H1 (cell line): ENCODE data around the gene HOXD12. TPM values are rescaled to one million over a fixed set of nuclear protein-coding genes. Genes with fewer than 3 reads are reported as not detected.
A peak's percentile ranks its signal among the peaks of the same experiment; 100 is the strongest.

ENCODE experiments used
- CTCF ChIA-PET: fragments of 300-600 bp; sonication (Branson Sonifier 250); formaldehyde crosslinking; loops from one replicate; lab custom pipeline; 2021; ENCODE audit not compliant: partially characterized antibody; lab: Charles Lee
- POLR2A ChIA-PET: fragments of 300-600 bp; sonication (Branson Sonifier 250); formaldehyde crosslinking; loops from one replicate; lab custom pipeline; 2021; ENCODE audit warnings: inconsistent platforms; ENCODE audit not compliant: partially characterized antibody; lab: Charles Lee
- DNase-seq, 2 experiments: peaks; one replicate each; pipeline versions ENCODE4 v3.0.0 to v3.0.0-alpha.2; 2010 to 2022; ENCODE audit warnings: low spot score in 2 of 2, low read depth in 1 of 2, mixed read lengths in 1 of 2
- FAIRE-seq: peaks from 2 replicates; lab custom pipeline; 2011; peaks lifted over from hg19 to GRCh38; lab: Jason Lieb, UNC
- H2AFZ ChIP-seq: 2 replicates; pipeline ENCODE4 v1.8.1; 2012; ENCODE audit warnings: low read length, inconsistent platforms
- H2AK5ac ChIP-seq: 2 replicates; pipeline ENCODE4 v1.6.1; 2013; ENCODE audit warnings: low read depth, low read length
- H2BK120ac ChIP-seq: replicated peaks from 2 replicates; pipeline ENCODE3; 2013; ENCODE audit warnings: low read depth, low read length, inconsistent platforms
- H2BK12ac ChIP-seq: 2 replicates; pipeline ENCODE4 v1.6.1; 2013; ENCODE audit warnings: low read depth, low read length
- H2BK15ac ChIP-seq: 2 replicates; pipeline ENCODE4 v1.6.1; 2013; ENCODE audit warnings: low read length
- H2BK20ac ChIP-seq: 2 replicates; pipeline ENCODE4 v1.6.1; 2013; ENCODE audit warnings: low read length
- H2BK5ac ChIP-seq: 2 replicates; pipeline ENCODE4 v1.6.1; 2013; ENCODE audit warnings: low read depth, low read length
- H3K14ac ChIP-seq: 2 replicates; pipeline ENCODE4 v1.6.1; 2013; ENCODE audit warnings: inconsistent platforms; ENCODE audit not compliant: insufficient read length
- H3K18ac ChIP-seq: 2 replicates; pipeline ENCODE4 v1.6.1; 2013; ENCODE audit warnings: low read length; ENCODE audit errors: extremely low read depth
- H3K23ac ChIP-seq: 2 replicates; pipeline ENCODE4 v1.6.1; 2013; ENCODE audit warnings: inconsistent platforms; ENCODE audit not compliant: insufficient read length
- H3K23me2 ChIP-seq: 2 replicates; pipeline ENCODE4 v1.6.1; 2013; ENCODE audit warnings: low read depth, low read length
- H3K27ac ChIP-seq: 2 replicates; pipeline ENCODE4 v1.6.1; 2011; ENCODE audit warnings: low read depth, low read length, inconsistent platforms
- H3K27me3 ChIP-seq, 4 experiments: replicated peaks in 1 of 4; 1 replicate in 1 of 4; 2 replicates in 3 of 4; pipeline versions ENCODE4 v1.6.1 to v1.8.1; 2011 to 2013; ENCODE audit warnings: low read length in 3 of 4, mild to moderate bottlenecking in 3 of 4, inconsistent platforms in 2 of 4, mixed read lengths in 2 of 4, moderate library complexity in 1 of 4; ENCODE audit not compliant: control insufficient read depth in 3 of 4, insufficient read depth in 3 of 4; ENCODE audit errors: extremely low read depth in 1 of 4
- H3K36me3 ChIP-seq, 4 experiments: 2 replicates each; pipeline versions ENCODE4 v1.6.1 to v1.8.1; 2011 to 2013; ENCODE audit warnings: mild to moderate bottlenecking in 4 of 4, low read length in 3 of 4, moderate library complexity in 2 of 4, control low read depth in 1 of 4, inconsistent platforms in 1 of 4; ENCODE audit not compliant: insufficient read depth in 4 of 4, control insufficient read depth in 2 of 4
- H3K4ac ChIP-seq: replicated peaks from 2 replicates; pipeline ENCODE3; 2013; ENCODE audit warnings: low read length, low read depth, mixed read lengths, inconsistent platforms; ENCODE audit not compliant: insufficient read length
- H3K4me1 ChIP-seq, 4 experiments: replicated peaks in 1 of 4; 1 replicate in 1 of 4; 2 replicates in 3 of 4; pipeline versions ENCODE4 v1.6.1 to v1.8.1; 2011 to 2013; ENCODE audit warnings: low read length in 3 of 4, inconsistent platforms in 2 of 4, mixed read lengths in 1 of 4; ENCODE audit not compliant: insufficient read depth in 4 of 4, control insufficient read depth in 3 of 4
- H3K4me2 ChIP-seq, 2 experiments: 2 replicates each; pipeline versions ENCODE4 v1.6.1 to v1.8.1; 2011 to 2013; ENCODE audit warnings: low read depth in 2 of 2, low read length in 2 of 2, control low read depth in 1 of 2, inconsistent platforms in 1 of 2, mild to moderate bottlenecking in 1 of 2; ENCODE audit not compliant: insufficient read depth in 1 of 2
- H3K4me3 ChIP-seq, 4 experiments: fragments of 200-600, 300-600 bp in 1 of 4; sonication (generic), shearing (Covaris generic), sonication (Bioruptor Twin) in 1 of 4; 2 replicates each; pipeline versions ENCODE4 v1.5.1 to v1.8.1; 2011 to 2016; ENCODE audit warnings: low read length in 4 of 4, low read depth in 3 of 4, control low read depth in 2 of 4, inconsistent platforms in 2 of 4, mild to moderate bottlenecking in 2 of 4, mixed read lengths in 1 of 4, moderate library complexity in 1 of 4; ENCODE audit not compliant: insufficient read depth in 2 of 4; ENCODE audit errors: extremely low read depth in 1 of 4
- H3K56ac ChIP-seq: replicated peaks from 2 replicates; pipeline ENCODE3; 2013; ENCODE audit warnings: low read depth, mild to moderate bottlenecking, mixed read lengths, low read length, inconsistent platforms; ENCODE audit not compliant: insufficient read length
- H3K79me1 ChIP-seq: 2 replicates; pipeline ENCODE4 v1.6.1; 2013; ENCODE audit warnings: low read depth, low read length, control low read depth
- H3K79me2 ChIP-seq, 2 experiments: 2 replicates each; pipeline versions ENCODE4 v1.6.1 to v1.8.1; 2012 to 2013; ENCODE audit warnings: low read length in 2 of 2, mild to moderate bottlenecking in 2 of 2, inconsistent platforms in 1 of 2; ENCODE audit not compliant: insufficient read depth in 2 of 2, control insufficient read depth in 1 of 2
- H3K9ac ChIP-seq, 4 experiments: replicated peaks in 1 of 4; 1 replicate in 1 of 4; 2 replicates in 3 of 4; pipeline versions ENCODE4 v1.6.1 to v1.8.1; 2011 to 2013; ENCODE audit warnings: low read depth in 3 of 4, low read length in 3 of 4, control low read depth in 2 of 4, mild to moderate bottlenecking in 2 of 4, moderate library complexity in 2 of 4, inconsistent platforms in 1 of 4; ENCODE audit errors: extremely low read depth in 1 of 4
- H3K9me3 ChIP-seq, 2 experiments: 2 replicates each; pipeline versions ENCODE4 v1.6.1 to v1.8.1; 2012 to 2013; ENCODE audit warnings: mild to moderate bottlenecking in 2 of 2, moderate library complexity in 2 of 2, control low read depth in 1 of 2, inconsistent platforms in 1 of 2, low read depth in 1 of 2, low read length in 1 of 2, mixed read lengths in 1 of 2; ENCODE audit not compliant: insufficient read depth in 2 of 2
- H4K20me1 ChIP-seq, 2 experiments: replicated peaks in 1 of 2; 2 replicates each; pipeline versions ENCODE3 to v1.8.1; 2011 to 2013; ENCODE audit warnings: inconsistent platforms in 2 of 2, low read length in 2 of 2, mild to moderate bottlenecking in 1 of 2; ENCODE audit not compliant: insufficient read depth in 2 of 2, control insufficient read depth in 1 of 2
- H4K5ac ChIP-seq: 2 replicates; pipeline ENCODE4 v1.6.1; 2013; ENCODE audit warnings: low read length, low read depth, mixed read lengths, inconsistent platforms; ENCODE audit not compliant: insufficient read length
- H4K8ac ChIP-seq: 2 replicates; pipeline ENCODE4 v1.8.0; 2013; ENCODE audit warnings: mild to moderate bottlenecking, moderate library complexity, low read length, inconsistent platforms; ENCODE audit not compliant: insufficient read depth; ENCODE audit errors: extremely low read depth
- H4K91ac ChIP-seq: replicated peaks from 2 replicates; pipeline ENCODE3; 2013; ENCODE audit warnings: low read length, mixed read lengths, inconsistent platforms; ENCODE audit not compliant: insufficient read length
- ATF2 ChIP-seq: IDR thresholded peaks from 2 replicates; pipeline ENCODE4 v1.6.1; 2012; ENCODE audit warnings: low read length, inconsistent platforms
- ATF3 ChIP-seq: IDR thresholded peaks from 2 replicates; pipeline ENCODE4 v1.6.1; 2011; ENCODE audit warnings: low read depth, mild to moderate bottlenecking, low read length; ENCODE audit not compliant: insufficient read depth
- CBX8 ChIP-seq: fragments of 300-800, 300-1000 bp; sonication (generic); IDR thresholded peaks from 2 replicates; pipeline ENCODE4 v1.7.1; 2016; ENCODE audit warnings: low read depth, low read length, borderline replicate concordance
- CHD1 ChIP-seq: IDR thresholded peaks from 2 replicates; pipeline ENCODE4 v1.6.1; 2012; ENCODE audit warnings: low read depth, low read length, improper control_type of control experiment
- FOSL1 ChIP-seq: IDR thresholded peaks from 2 replicates; pipeline ENCODE4 v1.6.1; 2011; ENCODE audit warnings: mild to moderate bottlenecking, low read depth, low read length, moderate library complexity; ENCODE audit not compliant: insufficient read depth
- MAFK ChIP-seq: IDR thresholded peaks from 2 replicates; pipeline ENCODE4 v1.6.1; 2012; ENCODE audit warnings: low read depth, mild to moderate bottlenecking, improper control_type of control experiment, low read length
- POLR2A ChIP-seq, 2 experiments: IDR thresholded peaks; 1 replicate in 1 of 2; 2 replicates in 1 of 2; pipeline ENCODE4 v1.6.1; 2011; ENCODE audit warnings: low read depth in 2 of 2, low read length in 2 of 2, mild to moderate bottlenecking in 2 of 2; ENCODE audit errors: control extremely low read depth in 1 of 2
- SP2 ChIP-seq: IDR thresholded peaks from 2 replicates; pipeline ENCODE4 v1.6.1; 2012; ENCODE audit warnings: mild to moderate bottlenecking, low read length, inconsistent platforms
- TEAD4 ChIP-seq: IDR thresholded peaks from 2 replicates; pipeline ENCODE4 v1.6.1; 2012; ENCODE audit warnings: low read depth, low read length, inconsistent platforms, mixed read lengths
- WGBS, 2 experiments: shearing (Covaris generic) in 1 of 2; methylation state at CpG; one replicate each; pipeline versions ENCODE4 v1.1.6 to v1.1.7; 2013 to 2015; ENCODE audit warnings: low lambda C conversion rate in 2 of 2, mixed read lengths in 2 of 2, inconsistent platforms in 1 of 2, low coverage in 1 of 2, missing lambda C conversion rate in 1 of 2; ENCODE audit not compliant: insufficient replicate concordance in 2 of 2, insufficient coverage in 1 of 2, insufficient read length in 1 of 2; ENCODE audit errors: extremely low coverage in 1 of 2, missing lambda C conversion rate in 1 of 2; 5-methylcytosine and 5-hydroxymethylcytosine counted together
- polyA plus RNA-seq, 7 experiments: library from polyadenylated mRNA; depleted of rRNA in 3 of 7; stranded (reverse) in 5 of 7; unstranded in 2 of 7; fragments of >200 nt in 5 of 7; fragments of 200-250 nt in 2 of 7; gene quantifications; 1 replicate in 5 of 7; 2 replicates in 1 of 7; 4 replicates in 1 of 7; pipeline versions ENCODE4 v1.2.1 to v1.2.3, GENCODE V29; 2011 to 2013; ENCODE audit warnings: missing spikeins in 2 of 7, mixed read lengths in 2 of 7
- total RNA-seq: library from RNA; stranded (reverse); fragmentation: NEBNext Ultra II Directional; extraction: Animal tissue kit (Norgen Biotek cat#: 25700); gene quantifications from 2 replicates; pipeline ENCODE4 v1.2.1, GENCODE V29; 2021

HOXD12 gene
- total and polyA plus RNA-seq, 2 of the 8 experiments (the other 6 are each of a cell fraction or from before 2014, with no cell fraction given): not detected

GRCh38 chr2:176091329-176092258, 8.0 kb upstream of the HOXD12 start:
- Histone ChIP-seq H3K4me3 (0 out of 8 replicates have a peak overlapping the region, but pooled peaks of 1 of the 4 experiments have one; percentile 7), H3K4me2 (peak overlapping the region; percentile 20 to 66; a peak in 3 of 4 replicates), H2AFZ (no peak overlapping the region), H2BK5ac (no peak overlapping the region), H3K23me2 (peaks cover 3% of the 10 kb centered on the region; the same call in 1 of the 2 replicates), H4K20me1 (peaks cover 19 to 35% of the 10 kb centered on the region in 2 experiments), H3K4ac (no peak overlapping the region), H3K18ac (no peak overlapping the region), H3K56ac (no peak overlapping the region), H4K5ac (no peak overlapping the region), H3K23ac (no peak overlapping the region), H3K79me1 (no peaks in the 10 kb centered on the region), H4K8ac (no peak overlapping the region), H3K27ac (no peak overlapping the region), H3K9ac (no peak overlapping the region), H3K27me3 (peaks cover 90 to 99% (median 95%) of the 10 kb centered on the region in 4 experiments), H3K79me2 (no peaks in the 10 kb centered on the region), H2BK120ac (no peak overlapping the region), H2AK5ac (no peak overlapping the region), H2BK12ac (peak overlapping the region; percentile 62; the same call in 1 of the 2 replicates), H3K9me3 (no peaks in the 10 kb centered on the region; a peak in 1 of 4 replicates), H4K91ac (no peak overlapping the region), H3K14ac (no peak overlapping the region), H2BK20ac (no peak overlapping the region), H2BK15ac (0 out of 2 replicates have a peak overlapping the region, but pooled peaks have one; percentile 4), H3K36me3 (peaks cover 0 to 5% (median 0%) of the 10 kb centered on the region in 4 experiments; a peak in 1 of 8 replicates), H3K4me1 (peaks cover 0 to 17% (median 10%) of the 10 kb centered on the region in 4 experiments; a peak in 6 of 7 replicates)
- no peak for FAIRE-seq
- peak in 1 of 2 experiments; percentile 49 for DNase-seq
- ChIA-PET POLR2A (no interaction called here), CTCF (interaction anchor here (0.6 to 2.5 kb wide), 5 partner anchors 8 to 84 kb away, joined by 3 to 12 read pairs (median 3); no protein-coding TSS in a partner anchor)
- 9% methylated on average over 31 of the region's 31 CpGs; no CpG with 5 or more reads in 1 of the 2 experiments for WGBS, 2 experiments
- TF ChIP-seq POLR2A (IDR thresholded peaks at IDR 0.05; ENCODE audit: control extremely low read depth in 1 of 2, low read depth in 2 of 2, low read length in 2 of 2) (no peak), CBX8 (peak; percentile 59; the same call in 1 of the 2 replicates), SP2 (no peak), ATF3 (no peak), TEAD4 (no peak), ATF2 (no peak), MAFK (no peak), CHD1 (no peak), FOSL1 (no peak)
